Middle frontal gyrus (tissue), 1 donor: Measurements from ENCODE around the gene FIP1L1.
"Not testable (repeated sequence)": the region's sequence is repeated elsewhere in the genome, so short reads cannot be mapped to it uniquely, and the experiment has no call there.

Experiments used
- DNase-seq: peaks from one replicate; pipeline ENCODE4 v3.0.0-alpha.2; 2015; ENCODE audit warnings: low spot score; ENCODE audit errors: extremely low spot score

Gene FIP1L1

DNA sequence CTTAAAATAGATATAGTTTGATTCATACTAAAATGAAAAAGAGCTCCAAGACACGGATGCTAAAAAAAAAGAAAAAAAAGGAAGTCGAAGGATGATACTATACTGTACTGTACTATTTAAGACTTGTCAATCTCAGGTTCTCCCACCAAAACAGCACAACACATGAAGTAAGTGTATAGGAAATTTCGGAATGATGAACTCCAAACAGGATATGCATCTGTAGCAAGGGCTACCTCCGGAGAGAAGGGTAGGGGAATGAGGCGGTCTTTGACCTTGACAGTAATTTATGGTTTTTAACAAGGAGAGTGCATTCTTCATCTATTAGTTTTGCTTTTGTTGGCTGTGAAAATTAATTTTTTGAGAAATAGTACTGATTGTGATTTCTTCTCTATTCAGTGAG, 541 bp upstream of the FIP1L1 start:
- no peak for DNase-seq

- no peak for DNase-seq
These were observed 686 bp downstream of the FIP1L1 start for GRCh38 chr4:53378171-53378482.

DNA sequence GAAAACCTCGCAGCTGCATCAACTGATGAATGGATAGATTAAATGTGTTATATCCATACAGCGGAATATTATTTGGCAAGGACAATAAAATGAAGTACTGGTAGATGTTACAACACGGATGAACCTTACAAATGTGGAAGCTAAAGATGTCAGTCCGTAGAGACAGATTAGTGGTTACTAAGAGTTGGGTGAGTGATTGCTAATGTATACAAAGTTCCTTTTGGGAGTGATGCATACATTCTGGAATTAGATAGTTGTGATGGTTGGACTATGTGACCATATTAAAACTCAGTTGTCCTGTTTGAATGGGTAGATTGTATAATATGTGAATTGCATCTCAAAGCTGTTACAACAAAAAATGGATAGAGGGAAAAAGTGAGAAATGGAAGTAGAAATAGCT, 2.8 kb downstream of the FIP1L1 start:
- no peak for DNase-seq

DNA sequence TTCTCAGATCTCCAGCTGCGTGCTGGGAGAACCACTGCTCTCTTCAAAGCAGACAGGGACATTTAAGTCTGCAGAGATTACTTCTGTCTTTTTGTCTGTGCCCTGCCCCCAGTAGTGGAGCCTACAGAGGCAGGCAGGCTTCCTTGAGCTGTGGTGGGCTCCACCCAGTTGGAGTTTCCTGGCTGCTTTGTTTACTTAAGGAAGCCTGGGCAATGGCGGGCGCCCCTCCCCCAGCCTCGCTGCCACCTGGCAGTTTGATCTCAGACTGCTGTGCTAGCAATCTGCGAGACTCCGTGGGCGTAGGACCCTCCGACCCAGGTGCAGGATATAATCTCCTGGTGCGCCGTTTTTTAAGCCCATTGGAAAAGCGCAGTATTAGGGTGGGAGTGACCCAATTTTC, 32.0 kb downstream of the FIP1L1 start:
- not testable (repeated sequence) for DNase-seq

GRCh38 chr4:53419208-53419607, 41.8 kb downstream of the FIP1L1 start:
- DNase-seq: no peak

GRCh38 chr4:53421791-53422190, 44.4 kb downstream of the FIP1L1 start:
- DNase-seq: no peak

- no peak for DNase-seq
These were observed 44.9 kb downstream of the FIP1L1 start for GRCh38 chr4:53422367-53422766.

DNA sequence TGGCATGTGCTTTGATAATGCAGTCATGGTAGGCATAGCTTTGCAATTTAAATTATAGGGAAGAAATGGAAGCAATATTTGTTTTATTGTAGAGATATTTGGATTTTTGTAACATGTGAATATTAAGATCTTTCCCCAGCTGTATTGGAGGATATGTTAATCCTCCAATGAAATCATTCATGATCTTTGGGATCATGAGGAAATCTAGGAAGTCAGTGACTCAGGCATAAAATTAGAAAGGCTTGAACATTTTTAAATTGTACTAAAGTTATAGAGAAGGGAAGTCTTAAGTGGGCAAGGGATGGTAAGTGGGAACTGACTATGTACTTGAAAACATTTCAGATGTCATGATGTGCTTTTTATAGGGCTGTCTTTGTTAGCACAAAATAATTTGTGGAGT, 46.8 kb downstream of the FIP1L1 start:
- DNase-seq: no peak

GRCh38 chr4:53427366-53427765, 49.9 kb downstream of the FIP1L1 start:
- DNase-seq: no peak

DNA sequence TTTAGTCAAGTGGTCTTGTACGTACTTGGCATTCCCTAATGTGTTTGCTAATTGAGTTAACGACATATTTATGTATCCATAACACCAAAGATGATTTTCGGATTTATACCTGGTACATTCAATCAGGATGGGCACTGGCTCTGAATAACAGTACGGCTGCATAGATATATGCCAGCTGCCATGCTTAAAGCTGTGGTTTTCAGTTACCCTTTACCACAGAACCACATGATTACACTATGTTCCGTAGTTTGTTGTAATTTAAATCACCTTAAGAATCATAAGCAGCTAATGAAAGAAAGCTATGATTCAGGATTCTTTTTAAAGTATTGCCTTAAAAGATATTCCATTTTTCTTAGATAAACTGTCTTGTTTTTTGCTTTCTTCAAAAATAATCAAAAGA, 53.6 kb downstream of the FIP1L1 start:
- DNase-seq: no peak

- no peak for DNase-seq
These were observed 55.3 kb downstream of the FIP1L1 start for GRCh38 chr4:53432528-53433424.

DNA sequence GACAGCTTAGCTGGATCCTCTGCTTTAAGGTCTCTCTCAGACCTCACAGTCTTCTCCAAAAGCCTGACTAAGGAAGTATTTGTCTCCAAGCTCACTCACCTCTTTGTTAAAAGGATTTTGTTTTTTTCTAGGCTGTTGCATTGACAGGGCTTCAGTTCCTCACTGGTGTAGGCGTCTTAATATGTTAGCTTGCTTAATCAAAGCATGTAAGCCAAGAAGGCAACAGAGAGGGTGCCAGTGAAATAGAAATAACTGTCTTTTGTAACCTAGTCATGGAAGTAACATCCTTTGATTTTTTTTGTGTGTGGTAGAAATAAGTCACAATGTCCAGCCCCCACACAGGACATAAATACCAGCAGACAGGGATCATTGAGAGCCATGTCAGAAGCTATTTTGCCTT, 58.8 kb downstream of the FIP1L1 start:
- no peak for DNase-seq

DNA sequence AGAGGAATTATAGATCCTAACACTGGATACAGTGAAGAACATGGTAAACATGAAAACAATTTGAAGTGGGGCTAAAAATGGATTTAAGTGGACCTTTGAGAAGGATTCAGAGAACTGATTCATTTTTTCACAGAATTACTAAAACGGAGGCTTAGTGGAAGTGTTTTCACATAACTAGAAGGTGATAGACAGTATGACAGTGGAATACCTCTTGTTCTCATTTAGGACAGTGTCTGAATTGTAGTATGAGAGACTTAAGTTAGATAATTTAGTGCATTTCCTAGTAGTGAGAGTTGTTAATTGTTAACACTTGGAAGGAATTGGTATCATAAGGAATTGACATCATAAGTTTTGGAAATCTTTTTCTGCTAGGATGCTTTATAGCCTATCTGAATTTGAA, 64.1 kb downstream of the FIP1L1 start:
- DNase-seq: no peak

GRCh38 chr4:53444954-53445353, 67.5 kb downstream of the FIP1L1 start:
- DNase-seq: no peak

- DNase-seq: no peak
These were observed 73.3 kb downstream of the FIP1L1 start for GRCh38 chr4:53450773-53451172.

GRCh38 chr4:53453385-53453784, 75.9 kb downstream of the FIP1L1 start:
- no peak for DNase-seq

- no peak for DNase-seq
These were observed 78.3 kb downstream of the FIP1L1 start for GRCh38 chr4:53455766-53456165.

DNA sequence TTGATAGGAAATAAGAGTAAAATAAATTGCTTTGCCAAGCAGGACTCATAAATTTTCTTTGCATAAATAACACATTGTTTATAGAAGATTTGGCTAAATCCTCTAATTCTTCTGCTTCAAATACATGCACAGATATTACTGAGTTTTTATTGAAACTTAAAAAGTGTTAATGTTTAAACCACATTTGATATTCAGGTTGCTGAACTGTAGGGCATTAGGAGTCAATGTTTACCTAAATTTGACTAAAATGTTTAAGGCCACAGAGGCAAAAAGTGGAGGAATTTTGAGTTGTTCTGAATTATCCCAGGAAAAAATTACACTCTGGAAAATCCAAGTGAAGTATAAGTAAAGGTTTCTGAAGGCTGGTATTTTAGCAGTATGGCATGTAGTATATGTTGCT, 78.7 kb downstream of the FIP1L1 start:
- no peak for DNase-seq

- DNase-seq: no peak
These were observed 82.1 kb downstream of the FIP1L1 start for GRCh38 chr4:53459548-53459947.

GRCh38 chr4:53461244-53461643, 83.8 kb downstream of the FIP1L1 start:
- DNase-seq: no peak

DNA sequence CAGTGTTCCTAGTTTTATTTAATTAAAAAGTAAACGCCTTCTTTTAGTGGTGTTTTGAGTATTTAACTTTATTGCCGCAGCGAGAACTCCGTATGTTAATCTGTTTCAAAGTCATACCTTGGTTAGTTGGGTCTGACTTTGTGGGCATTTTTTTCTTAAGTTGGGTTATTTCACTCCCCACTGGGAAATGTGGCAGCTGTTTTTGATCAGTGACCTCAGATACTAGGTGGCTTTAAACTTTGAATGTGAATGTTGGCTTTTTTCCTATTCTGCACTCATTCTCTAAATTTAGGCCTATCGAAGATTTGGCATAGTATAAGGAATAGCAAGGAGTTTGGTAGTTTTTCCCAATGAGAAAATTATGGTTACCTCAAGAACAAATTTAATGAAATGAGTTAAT, 85.9 kb downstream of the FIP1L1 start:
- no peak for DNase-seq

DNA sequence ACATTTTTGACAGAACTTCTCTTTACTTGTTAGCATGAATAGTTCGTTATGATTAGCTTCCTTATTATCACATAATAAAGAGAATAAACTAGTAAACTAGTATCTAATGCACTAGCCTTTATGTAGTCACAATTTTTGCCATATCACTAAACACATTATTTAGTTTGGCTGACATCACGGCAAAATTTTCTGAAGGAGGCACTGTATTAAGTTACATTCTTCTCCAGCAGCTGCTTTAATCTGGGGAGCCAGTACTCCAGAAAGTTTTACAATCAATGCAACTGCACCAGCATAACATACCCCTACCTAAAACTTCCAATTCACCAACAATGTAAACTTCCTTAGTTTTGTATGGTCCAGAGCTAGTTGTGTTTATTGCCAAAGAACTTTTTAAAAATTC, 87.8 kb downstream of the FIP1L1 start:
- no peak for DNase-seq

DNA sequence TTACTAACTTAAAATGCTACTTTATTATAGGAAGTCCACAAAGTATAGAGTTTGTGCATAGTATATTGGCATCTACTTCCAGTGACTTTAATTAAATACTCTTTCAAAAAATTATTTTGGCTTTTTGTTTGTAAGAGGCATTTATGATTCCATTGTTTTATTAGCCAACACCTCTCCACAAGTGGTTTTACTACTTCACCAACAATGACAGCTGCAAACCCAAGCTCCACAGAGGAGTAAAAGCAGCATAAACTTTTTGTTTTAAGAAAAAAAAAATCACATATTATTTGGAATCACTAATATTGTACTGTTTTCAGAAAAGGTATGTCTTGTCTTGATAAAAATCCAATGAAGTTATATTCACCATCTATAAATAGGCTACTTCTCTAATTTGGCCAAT, 88.5 kb downstream of the FIP1L1 start:
- DNase-seq: no peak

DNA sequence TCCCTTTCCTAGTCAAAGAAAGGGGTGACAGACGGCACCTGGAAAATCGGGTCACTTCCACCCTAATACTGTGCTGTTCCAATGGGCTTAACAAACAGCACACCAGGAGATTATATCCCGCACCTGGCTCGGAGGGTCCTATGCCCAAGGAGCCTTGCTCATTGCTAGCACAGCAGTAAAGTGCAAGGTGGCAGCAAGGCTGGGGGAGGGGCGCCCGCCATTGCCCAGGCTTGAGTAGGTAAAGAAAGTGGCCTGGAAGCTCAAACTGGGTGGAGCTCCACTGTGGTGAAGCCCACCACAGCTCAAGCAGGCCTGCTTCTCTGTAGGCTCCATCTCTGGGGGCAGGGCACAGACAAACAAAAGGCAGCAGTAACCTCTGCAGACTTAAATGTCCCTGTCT, 89.1 kb downstream of the FIP1L1 start:
- not testable (repeated sequence) for DNase-seq
